ENCODE data around the gene MDH1.
"Not testable (repeated sequence)": the region's sequence is repeated elsewhere in the genome, so short reads cannot be mapped to it uniquely, and the experiment has no call there.

Gene MDH1

DNA sequence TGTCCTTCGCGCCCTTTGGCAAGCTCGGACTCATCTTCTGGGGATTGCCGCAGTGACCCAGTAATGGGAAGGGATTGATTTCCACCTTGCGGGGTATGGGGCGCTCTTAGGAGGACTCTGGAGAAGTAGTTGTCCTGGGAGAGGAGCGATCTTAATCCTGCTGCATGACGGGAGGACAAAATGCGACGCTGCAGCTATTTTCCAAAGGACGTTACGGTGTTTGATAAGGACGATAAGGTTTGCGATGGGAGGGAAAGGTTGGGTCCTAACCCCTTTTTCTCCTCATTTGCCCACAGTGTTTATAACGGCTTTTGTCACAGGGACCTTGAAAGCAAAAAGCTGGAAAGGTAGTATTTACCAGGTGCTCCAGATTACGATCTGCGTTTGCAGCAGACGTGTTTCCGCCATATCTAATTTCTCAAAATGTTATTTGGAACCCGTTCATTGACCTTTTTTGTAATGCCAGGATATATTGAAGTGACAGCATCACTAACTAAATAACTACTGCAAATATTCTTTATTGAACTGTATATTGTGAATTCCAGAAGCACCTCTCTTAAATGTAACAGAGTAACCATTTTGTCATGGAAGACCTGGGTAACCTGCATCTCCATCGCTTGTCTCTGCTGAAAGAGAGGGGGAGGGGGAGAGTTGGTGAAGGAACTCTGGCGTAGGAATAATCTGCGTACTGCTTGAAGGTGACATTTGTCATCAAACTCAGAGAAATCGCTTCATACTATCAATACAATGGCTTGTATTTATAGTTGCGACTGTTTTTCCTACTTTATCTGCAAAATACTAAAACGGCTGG, 590 bp downstream of the MDH1 start:
- no peak for ATAC-seq

DNA sequence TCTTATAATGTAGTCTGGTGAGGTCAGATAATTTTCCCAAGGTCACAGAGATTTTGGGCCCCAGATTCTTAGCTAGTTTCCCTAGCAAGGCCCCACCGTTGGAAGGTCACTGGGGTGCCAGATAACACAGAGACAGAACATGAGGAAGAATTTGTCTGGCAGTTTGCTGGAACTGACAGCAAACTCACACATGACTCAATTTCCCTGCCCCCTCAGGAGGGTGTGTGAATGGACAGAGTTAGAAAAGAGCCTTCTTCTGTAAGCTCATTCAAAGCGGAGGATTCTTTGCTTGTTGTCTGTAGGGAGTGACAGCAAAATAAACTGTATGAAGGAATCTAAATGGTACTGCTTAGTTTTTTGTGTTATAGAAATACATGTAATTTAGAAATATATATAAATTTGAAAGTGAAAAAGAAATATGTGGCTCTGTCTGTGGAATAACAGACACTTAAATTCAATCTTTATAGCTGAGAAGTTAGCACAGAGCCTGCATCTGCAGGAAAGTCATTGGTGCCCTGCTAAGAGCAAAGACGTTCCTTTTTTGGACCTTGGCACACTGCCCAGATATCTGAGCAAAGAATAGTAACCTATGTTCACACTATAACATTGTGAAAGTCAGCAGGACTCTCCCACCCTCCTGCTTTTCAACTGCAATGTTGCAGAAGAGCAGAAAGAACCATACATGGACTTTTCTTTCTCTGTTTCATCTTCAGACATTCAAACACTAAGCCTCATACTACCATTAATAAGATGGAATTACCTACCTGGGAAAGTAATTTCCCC, 2.1 kb downstream of the MDH1 start:
- no peak for ATAC-seq

DNA sequence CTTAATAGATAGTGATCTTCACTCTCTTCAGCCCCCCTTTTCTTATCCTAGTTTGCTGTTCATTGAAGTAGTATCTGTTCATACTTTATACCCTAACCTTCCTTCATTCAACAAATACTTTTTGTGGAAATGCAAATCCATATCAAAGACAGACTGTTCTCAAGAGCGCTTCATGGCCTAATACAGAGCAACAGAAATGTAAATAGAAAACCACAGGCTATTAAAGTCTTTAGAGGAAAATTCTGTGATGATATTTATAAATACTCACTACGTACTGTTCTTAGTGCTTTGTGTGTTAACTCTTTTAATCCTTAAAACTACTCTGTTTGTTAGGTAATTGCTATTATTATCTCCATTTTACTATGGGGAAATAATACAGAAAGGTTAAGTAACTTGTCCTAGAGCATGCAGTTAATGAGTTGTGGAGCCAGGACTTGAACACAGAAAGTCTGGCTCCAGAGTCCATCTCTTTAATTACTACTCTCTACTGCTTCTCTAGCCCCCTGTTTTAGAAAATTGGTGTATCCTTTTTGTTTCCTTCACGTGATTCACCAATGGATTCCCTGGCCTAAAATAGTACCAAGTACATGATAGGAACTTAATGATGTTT, 2.9 kb downstream of the MDH1 start:
- no peak for ATAC-seq

DNA sequence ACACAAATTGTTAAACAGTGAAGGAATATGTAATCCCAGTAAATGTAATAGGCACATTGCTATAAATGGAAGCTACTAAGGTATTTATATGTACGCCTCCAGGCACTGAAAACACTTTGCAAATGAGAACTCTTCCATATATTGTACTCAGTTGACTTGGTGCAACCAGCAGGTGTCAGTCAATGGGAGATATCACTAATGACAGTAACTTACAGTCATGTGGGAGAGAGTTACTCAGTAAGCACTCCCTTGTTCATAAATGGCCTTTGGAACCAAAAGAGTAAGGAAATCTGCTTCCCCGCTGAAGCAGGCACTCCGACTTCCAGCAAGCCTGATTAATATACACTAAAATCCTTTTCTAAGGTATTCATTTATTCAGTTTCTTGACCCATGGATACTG, 5.9 kb downstream of the MDH1 start:
- no peak for ATAC-seq

DNA sequence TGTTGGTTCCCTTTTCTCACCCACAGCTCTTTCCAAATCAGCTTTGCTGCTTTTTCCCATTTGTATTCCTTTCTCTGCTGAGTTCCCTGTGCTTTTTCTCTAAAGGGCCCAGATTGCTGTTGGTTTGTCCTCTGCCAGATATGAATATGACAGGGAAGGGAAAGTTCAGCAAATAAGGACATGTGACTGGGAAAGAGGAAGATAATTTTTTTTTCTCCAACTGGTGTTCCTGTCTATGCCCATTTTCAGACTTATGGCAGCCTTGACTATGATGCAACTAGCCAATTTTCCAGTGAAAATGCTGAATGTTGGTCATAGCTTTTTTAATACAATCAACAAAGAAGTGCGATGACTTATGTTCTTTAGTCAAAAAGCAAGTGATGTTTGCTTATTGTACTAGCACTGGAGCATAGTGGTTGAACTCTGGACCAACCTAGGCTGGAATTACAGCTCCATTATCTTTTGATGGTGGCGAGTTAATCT, 7.7 kb downstream of the MDH1 start:
- no peak for ATAC-seq

DNA sequence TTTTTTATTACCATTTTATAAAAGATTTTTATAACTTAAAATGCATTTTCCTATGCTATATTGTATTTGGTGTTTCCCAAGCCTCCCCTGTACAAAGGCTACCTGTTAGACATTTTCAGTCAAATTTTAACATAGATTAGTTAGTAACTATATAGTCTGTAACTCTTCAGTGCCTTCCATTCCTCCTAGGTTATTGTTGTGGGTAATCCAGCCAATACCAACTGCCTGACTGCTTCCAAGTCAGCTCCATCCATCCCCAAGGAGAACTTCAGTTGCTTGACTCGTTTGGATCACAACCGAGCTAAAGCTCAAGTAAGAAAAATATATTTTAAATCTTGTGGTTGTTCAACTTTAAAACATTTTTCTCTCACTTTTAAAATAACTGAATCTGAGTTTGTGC, 10.2 kb downstream of the MDH1 start:
- no peak for ATAC-seq

DNA sequence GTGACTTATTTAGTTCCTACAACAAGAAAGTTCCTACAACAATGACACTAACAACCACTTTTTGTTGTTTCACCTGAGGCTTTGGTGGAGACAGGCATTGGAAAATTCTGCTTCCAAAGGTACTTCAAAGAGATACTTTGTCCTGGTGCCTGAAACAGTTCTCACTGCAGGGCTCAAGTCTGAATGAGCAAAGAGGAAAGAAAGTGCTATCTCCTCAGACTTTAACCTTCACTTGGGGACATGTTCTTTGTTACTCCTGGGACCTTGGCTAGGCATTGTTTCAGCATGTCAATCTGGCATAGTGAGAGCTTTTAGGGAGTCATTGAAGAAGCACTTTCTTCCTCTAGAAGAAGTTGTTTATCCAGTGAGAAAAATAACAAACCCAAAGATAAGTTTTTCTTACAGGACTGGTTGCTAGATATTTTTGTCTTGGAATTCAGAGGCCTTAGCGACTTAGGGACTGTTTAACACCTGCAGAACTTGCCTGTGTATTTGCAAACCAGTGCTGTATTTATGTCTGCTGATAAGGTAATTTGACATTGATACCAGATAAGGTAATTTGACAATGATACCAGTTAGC, 12.2 kb downstream of the MDH1 start:
- ATAC-seq, result no peak

DNA sequence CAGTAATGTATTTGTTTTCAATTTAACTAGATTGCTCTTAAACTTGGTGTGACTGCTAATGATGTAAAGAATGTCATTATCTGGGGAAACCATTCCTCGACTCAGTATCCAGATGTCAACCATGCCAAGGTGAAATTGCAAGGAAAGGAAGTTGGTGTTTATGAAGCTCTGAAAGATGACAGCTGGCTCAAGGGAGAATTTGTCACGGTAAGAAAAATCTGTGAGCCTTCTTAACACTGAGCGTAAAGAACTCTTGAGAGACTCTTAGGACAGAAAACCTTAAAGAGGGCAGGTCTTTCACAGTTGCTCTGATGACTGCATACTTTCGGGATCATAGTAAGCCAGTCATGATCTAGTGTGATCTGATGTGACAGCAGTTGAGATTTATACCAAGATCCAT, 15.9 kb downstream of the MDH1 start:
- ATAC-seq, result no peak

DNA sequence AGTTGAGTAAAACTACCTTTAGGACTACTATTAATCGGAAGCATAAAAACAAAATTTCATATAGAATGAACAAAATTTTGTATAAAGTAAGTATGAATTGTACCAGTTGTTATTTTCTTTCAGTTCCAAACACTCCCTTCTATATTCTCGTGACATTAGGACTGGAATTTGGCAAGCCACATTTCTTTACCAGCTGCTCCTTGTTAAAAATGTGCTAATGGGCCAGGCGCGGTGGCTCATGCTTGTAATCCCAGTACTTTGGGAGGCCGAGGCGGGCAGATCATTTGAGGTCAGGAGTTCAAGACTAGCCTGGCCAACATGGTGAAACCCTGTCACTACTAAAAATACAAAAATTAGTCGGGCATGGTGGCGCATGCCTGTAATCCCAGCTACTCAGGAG, 20.1 kb downstream of the MDH1 start:
- ATAC-seq, result not testable (repeated sequence)

DNA sequence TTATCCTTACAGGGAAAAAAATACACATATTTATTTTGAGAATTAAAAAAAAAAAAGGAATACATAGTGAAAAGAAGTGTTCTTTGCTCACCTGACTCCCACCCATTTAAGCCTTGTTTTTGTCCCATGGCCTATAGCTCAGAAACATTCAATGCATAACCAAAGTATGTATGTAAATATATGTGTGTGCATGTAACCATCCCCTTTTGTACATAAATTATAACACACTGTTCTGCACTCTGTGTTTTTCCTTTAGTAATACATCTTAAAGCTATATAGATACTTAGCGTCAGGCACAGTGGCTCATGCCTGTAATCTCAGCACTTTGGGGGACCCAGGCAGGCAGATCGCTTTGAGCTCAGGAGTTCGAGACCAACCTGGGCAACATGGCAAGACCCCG, 21.8 kb downstream of the MDH1 start:
- ATAC-seq, result no peak

DNA sequence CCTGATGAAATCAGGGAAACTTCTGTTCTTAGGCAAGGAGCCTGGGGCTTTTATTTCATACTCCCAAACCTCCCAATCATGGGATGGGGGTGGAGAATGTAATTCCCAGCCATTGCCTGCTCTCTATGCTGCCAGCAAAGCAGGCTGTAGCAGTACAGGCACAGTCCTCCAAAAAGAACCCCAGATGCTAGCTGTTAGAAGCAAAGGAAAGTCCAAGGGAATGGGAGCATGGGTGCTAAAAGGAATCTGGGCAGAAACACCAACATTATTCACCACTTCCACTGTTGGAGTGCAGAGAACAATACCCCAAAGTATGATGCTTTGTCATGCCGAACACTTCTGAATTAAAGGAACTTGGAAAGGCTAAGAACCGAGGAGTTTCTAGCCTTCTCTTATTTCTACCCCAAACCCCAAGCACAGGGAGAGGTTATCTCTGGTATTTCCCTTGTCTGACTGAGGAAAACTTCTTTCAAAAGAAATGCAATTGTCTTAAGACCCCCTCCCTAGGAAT, 24.7 kb downstream of the MDH1 start:
- ATAC-seq, result no peak

DNA sequence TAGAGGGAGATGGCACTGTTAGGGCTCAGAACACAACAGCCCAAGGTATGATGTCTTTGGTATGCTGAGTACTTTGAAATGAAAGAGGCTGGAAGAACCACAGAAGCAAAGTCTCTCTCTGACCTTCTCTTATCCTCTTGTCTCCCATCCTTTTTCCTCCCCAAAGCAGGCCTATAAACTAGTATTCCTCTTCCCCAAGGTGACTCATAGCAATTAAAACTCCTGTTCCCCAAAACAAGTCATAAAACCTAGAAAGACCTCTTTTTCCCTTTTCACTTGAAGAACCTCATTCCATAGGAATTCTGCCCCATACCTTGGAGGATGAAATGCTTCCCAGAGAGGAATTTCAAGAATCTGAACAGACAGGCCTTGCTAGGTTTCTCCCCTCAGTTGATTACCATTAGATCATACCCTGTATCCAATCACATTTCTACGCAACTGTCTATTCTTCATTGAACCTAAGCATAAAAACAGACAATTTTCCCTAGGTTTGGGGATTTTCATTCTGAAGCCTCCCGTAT, 25.7 kb downstream of the MDH1 start:
- ATAC-seq, result no peak

DNA sequence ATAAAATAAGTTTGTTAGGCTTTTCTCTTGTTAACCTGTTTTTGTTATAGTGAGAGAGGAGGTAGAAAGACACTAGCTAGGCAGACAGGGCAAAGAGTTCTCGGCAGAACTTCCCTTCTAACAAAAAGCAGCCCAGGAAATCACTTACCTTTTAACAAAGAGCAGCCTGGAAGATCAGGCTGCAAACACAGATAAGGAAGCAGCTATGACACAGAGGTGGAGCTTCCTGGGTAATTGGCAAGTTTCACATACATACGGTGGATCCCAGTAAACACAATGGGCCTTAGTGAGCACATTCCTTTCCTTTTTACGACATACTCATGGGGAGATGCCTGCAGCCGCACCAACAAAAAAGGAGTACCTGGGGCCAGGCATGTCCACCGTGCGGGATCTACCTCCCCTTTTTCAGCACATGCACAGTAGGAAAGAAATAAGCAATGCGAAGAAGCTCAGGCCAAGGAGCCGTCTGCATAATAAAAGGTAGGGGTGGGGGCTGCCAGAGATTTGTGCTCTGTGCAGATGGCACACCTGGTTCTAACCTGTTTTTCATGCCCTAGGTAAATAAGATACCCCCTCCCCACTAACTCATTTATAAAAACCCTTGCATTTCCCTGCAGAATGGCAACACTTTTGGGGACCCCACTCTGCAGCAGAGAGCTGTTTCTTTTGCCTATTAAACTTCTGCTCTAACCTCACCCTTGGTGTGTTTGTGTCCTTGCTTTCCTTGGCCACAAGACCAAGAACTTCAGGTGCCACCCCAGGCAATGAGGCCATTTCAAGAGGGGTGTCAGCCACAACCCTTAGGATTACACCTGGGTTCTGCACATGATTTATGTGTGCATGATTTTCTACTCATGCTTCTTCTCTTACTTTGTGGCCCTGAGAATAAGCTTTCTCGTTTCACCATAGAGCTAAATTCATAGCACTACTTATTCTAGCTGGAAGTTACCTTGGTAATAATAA, 26.5 kb downstream of the MDH1 start:
- ATAC-seq, result no peak

DNA sequence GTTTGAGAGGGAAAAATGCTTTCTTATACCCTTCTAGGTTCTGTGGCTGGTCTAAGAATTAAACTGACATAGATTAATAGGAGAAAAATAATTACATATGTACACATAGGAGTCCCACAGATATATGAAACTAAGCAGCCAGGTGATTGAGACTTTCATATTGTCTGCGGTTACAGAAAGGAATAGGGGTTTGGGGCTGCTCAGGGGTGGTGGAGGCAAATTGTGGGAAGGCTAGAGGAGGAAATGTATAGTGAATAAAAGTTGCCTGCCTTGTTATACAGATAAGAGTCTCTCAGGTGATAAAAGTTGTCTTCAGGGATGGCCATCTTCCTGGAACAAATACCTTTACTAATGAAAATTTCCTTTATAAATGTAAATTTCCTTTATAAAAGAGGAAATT, 28.6 kb downstream of the MDH1 start:
- ATAC-seq, result no peak

DNA sequence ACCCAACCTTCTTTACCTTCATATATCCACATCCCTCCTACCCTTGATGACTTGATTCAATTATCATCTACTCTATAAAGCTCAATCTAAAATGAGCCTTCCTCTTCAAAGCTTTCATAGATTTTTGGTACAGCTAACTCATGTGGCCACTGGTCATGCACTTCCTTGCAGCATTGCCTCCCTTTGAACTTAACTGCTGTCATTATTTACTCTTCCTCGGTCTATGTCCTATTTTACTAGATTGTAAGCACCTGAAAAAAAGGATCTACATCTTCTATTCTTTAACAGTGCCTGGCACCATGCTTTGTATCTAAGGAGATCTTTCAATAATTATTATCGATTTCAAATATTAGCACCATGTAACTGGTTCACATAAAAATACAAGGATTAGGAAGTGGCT, 30.6 kb downstream of the MDH1 start:
- ATAC-seq, result no peak

DNA sequence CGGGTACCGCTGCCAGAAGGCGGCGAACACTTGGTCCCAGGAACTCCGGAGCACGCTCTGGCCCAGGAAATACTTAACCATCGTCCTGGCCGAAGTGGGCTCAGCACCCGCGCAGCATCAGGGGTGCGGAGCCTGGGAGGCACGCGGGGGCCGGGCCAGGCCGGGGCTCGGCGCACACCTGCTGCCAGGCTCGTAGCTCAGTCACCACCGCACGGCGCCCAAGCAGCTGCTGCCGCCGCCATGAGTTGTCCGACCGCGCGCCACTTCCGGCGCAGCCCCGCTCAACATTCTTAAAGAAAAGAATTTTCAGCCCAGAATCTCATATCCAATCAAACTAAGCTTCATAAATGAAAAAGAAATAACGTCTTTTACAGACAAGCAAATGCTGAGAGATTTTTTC, 34.0 kb downstream of the MDH1 start:
- no peak for ATAC-seq

DNA sequence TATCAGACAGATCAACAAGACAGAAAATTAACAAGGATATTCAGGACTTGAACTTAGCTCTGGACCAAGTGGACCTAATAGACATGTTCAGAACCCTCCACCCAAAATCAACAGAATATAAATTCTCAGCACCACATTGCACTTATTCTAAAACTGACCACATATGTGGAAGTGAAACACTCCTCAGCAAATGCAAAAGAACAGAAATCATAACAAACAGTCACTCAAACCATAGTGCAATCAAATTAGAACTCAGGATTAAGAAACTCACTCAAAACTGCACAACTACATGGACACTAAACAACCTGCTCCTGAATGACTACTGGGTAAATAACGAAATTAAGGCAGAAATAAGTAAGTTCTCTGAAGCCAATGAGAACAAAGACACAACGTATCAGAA, 35.0 kb downstream of the MDH1 start:
- not testable (repeated sequence) for ATAC-seq

DNA sequence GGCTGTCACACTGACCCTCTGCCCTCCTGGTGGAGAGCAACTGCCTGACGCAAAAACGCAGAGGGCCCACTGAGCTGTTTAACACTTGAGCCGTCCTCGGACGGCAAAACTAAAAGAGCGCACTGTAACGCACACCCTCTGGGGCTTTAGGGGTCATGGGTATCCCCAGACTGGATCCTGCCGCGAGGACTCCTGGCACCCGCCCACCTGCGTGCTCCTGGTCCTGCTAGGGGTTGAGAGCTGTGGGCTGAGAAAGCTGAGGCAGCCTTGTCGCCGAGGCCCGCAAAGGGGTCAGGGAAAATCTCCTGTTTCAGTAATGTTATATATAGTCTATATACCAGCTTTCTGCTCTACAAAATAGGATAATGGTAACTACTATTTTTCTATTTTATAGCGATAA, 39.1 kb downstream of the MDH1 start:
- ATAC-seq, result no peak

DNA sequence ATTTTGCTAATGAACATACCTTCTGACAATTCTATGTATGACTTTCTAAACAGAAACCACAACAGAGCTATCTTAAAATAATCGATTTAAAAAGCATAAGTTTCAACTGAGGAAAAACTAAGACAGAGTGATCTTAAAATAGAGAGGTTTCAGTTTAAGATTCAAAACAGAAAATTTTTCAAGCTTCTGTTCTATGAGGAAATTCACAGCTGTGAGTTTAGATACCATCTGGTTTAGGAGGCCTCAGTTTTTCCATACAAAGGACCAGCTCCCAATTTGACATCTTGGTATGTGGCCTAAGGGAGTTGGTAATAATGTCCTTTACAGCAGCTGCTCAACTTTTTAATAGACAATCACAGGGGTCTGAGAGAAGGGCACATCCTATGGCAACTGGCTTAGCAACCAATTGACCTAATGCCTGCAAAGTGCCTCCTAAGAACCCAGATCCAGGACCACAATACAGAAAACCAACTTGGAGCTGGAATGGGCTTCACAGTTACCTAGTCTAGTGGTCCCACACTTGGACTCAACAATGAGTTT, 39.7 kb downstream of the MDH1 start:
- no peak for ATAC-seq

DNA sequence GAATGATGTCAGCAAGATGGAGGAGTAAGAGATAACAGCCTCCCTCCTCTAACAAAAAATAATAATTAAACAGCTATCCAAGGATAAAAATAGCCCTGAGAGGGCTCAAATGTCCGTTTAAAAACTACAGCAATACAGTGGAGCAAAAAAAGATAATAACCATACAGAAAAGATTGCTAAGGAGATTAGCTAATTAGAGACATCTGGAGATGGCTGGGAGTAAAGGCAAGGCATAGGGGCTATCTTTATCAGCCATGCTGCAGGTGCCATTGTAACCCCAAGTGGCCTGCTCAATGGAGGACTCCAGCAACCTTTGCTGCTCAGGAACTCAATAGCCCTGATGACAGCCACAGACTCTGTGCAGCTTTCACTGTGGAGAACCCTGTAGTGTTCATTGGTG, 42.7 kb downstream of the MDH1 start:
- ATAC-seq, result no peak

DNA sequence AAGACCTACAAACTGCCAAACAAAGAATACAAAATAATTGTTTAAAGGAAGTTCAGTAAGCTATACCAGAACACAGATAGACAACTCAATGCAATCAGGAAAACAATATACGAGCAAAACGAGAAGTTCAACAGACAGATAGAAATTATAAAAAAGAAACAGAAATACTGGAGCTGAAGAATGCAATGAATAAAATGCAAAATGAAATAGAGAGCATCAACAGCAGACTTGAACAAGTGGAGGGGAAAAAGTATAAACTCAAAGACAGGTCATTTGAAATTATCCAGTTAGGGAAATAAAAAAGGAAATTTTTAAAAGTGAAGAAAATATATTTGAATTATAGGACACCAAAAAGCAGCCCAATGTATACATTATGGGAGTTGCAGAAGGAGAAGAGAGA, 43.6 kb downstream of the MDH1 start:
- no peak for ATAC-seq
